NCI-H146 treated with DMSO at 0.1 percent for 48 hours (cell line): ENCODE results near the gene HPCAL1.

Experiments used
- DNase-seq: peaks from one replicate; lab custom pipeline; 2025; ENCODE audit not compliant: unreplicated experiment; lab: John Stamatoyannopoulos, UW

The HPCAL1 gene

DNA sequence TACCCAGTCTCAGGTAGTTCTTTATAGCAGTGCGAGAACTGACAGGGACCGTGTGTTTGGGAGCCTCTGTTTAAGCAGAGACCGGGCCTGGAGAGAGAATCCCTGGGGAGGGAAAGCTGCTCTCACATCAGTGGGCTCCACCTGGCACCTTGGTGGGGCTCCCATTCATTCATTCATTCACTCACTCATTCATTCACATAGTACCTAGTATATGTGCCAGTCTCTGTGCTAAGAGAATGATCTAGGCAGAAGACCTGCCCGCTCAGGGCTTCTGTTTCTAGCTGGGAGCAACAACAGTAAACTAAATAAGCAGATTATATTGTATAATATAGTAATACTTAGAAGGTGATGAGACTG is 17.8 kb downstream of the HPCAL1 start:
- DNase-seq: no peak

GRCh38 chr2:10320933-10321332 is 18.2 kb downstream of the HPCAL1 start:
- no peak for DNase-seq

DNA sequence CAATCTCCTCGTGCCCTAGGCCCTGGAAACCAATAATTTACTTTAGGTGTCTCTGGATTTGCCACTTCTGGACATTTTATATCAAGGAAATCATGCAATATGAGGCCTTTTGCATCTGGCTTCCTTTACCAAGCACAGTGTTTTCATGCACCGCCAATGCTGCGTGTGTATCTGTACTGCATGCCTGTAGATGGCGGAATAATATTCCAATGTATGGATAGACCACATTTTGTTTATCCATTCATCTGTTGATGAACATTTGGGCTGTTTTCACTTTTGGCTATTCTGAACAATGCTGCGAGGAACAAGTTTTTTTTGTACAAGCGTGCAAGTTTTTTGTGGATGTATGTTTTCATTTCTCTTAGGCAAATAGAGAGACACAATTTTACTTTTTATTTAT is 18.9 kb downstream of the HPCAL1 start:
- no peak for DNase-seq

DNA sequence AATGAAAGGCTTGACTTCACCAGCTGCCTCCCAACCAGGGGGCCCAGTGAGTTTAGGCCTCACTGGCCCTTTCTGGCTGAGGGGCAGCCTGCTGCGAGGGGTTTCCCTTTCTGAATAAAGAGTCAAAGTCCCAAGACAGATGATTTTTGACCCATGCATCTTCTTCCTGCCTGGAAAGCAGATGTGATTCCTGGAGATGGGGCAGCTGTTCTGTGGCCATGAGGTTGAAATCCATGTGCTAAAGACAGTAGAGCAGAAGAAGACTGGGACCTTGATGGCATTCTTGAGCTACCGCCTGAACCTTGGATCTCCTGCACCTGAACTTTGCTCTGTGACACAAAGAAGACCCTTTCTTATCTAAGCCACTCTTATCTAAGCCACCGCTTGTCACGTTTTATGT is 19.8 kb downstream of the HPCAL1 start:
- DNase-seq: no peak

GRCh38 chr2:10322973-10323372 is 20.3 kb downstream of the HPCAL1 start:
- DNase-seq: no peak

DNA sequence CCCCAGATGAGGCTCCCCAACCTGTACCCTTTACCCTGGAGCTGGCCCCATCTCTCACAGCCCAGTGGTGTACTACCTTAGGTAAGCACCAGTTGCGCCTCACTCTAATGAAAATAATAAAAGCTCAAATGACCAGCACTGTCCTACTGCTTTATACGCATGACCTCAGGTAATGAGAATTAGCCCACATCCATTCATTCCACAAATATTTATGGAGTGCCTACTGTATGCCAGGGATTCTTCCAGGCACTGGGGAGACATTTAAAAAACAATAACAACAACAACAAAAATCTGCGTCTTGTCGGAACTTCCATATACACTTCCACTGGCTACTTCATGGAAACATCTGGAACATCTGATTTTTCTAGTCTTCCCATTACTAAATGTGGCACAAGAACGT is 20.8 kb downstream of the HPCAL1 start:
- no peak for DNase-seq

- DNase-seq: no peak
These were observed 21.6 kb downstream of the HPCAL1 start for GRCh38 chr2:10324095-10324832.

DNA sequence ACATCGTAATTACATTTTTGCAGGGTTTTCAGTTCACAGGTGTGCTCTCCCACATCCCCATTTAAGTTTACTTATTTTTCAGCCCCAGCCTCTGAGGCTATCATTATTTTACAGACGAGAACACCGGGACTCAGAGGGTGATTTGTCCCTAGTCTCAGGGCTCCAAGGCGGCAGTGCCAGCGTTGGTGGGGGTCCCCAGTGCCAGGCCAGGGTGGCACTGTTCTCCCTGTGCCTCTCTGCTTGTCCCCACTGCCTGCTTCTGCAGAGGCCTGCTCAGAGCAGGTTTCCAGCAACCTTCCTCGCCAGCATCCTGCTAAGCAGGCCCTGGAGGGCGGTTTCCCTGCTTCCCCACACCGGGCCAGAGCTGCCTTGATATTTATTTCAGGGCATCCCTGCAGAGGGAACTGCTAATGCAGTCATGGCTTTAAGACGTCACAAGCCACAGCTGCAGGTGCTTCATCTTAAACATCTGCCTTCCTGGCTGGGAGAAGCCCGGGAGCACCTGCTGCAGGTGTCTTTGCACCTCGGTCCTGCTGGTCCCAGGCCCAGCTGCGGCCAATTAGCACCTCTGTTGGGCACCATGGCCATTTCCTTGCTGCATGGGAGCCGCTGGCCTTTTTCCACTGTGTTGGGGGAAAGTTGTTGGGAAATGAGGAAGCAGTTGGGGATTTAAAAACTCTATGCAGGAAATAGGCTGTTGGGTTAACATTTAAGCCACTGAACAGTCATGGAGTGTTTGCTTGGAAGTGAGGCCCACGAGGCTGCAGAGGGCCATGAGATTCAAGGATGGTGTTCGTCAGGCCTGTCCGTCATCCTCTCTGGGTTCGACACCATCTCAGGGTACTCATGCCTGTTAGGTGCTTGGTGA is 22.8 kb downstream of the HPCAL1 start:
- DNase-seq: peak; percentile 62

- no peak for DNase-seq
These were observed 23.5 kb downstream of the HPCAL1 start for GRCh38 chr2:10326151-10326616.

GRCh38 chr2:10326707-10327594 is 24.2 kb downstream of the HPCAL1 start:
- DNase-seq: no peak

DNA sequence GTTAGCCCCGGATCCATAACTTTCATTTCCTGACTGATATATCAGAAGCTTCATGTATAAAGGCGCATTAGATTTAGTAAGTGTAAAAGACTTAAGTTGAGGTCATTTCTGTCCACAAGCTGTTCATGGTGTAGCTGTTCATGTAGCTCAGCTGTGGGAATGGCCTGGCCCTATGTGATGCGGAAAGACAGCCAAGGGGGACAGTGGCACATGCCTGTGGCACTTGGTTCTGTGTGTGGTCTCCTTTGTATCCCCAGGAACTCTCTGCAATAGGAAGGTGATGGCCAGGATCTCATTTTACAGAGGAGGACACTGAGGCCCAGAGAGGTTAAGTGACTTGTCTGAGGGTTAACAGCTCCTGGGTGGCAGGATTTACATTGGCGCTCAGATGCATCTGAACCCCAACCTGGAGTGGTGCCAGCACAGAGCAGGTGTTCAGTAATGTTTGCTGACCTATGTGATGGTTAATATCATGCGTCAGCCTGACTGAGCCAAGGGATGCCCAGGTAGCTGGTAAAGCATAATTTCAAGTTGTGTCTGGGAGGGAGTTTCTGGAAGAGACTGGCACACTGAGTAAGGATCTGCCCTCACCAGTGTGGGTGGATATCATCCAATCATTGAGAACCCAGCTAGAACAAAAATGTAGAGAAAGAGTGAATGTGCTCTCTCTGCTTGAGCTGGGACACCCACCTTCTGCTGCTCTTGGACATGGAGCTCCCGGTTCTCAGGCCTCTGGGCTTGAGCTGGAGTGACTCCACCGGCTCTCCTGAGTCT is 25.4 kb downstream of the HPCAL1 start:
- DNase-seq: no peak

- no peak for DNase-seq
These were observed 26.2 kb downstream of the HPCAL1 start for GRCh38 chr2:10328670-10329579.

- DNase-seq: no peak
These were observed 26.8 kb downstream of the HPCAL1 start for GRCh38 chr2:10329580-10329879.

- no peak for DNase-seq
These were observed 27.4 kb downstream of the HPCAL1 start for GRCh38 chr2:10329880-10330699.

DNA sequence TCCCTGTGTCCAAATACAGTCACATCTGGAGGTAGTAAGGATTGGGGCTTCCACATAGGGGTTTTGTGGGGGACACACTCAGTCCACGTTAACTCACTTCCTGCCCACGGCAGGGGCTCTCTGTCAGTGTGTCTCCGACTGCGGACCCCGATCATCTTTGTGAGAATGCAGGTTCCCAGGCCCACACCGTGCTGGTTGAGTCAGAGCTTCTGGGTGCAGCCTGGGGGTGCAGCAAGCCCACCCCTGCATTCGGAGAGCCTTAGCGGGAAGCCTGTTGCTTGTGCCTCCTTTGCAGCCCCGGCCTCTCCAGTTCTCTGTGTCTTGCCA is 28.0 kb downstream of the HPCAL1 start:
- no peak for DNase-seq

GRCh38 chr2:10331027-10331701 is 28.5 kb downstream of the HPCAL1 start:
- no peak for DNase-seq

DNA sequence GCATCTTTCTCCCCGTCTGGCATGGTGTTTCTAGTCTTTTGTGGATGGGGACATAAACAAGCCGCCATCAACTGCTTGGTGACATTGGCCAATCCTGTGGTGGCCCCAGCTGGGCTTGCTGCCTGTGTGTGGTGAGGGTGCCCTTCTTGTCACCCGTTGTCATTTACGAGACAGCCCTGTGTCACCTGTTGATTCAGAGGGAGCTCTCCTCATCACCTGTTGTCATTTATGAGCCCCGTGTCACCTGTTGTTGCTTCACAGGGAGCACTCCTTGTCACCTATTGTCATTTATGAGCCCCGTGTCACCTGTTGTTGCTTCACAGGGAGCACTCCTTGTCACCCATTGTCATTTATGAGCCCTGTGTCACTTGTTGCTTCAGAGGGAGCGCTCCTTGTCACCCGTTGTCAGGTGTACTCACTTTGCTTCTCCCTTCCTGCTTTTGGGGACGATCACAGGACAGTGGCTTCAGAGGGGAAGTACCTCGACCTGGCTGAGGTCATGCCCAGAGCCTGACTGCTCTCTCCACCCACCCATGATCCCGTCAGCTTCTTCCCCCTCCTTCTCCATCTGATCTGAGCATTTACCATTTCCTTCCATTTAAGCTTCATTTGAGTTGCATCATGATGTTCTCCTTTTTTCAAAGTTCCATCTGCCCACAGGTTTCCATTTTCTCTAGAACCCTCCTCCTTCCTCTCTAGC is 29.1 kb downstream of the HPCAL1 start:
- DNase-seq: peak; percentile 44
